Measurements from ENCODE around the gene TCF7L1. TPM values are rescaled to one million over a fixed set of nuclear protein-coding genes. Genes with fewer than 3 reads are reported as not detected.
A peak's percentile ranks its signal among the peaks of the same experiment; 100 is the strongest.
"Not testable (repeated sequence)": the region's sequence is repeated elsewhere in the genome, so short reads cannot be mapped to it uniquely, and the experiment has no call there.

The TCF7L1 gene
- total RNA-seq, 2 experiments from 2014 or later, result not detected

- no peaks in the 10 kb centered on the region for H3K27me3 Mint-ChIP-seq
- Histone ChIP-seq H3K4me1 (ENCODE audit: insufficient read depth, low read length) (peaks cover 45% of the 10 kb centered on the region), H3K27ac (ENCODE audit: low read depth in 1 of 2, low read length in 2 of 2) (peak overlapping the region; percentile 42 to 52), H3K27me3 (ENCODE audit: control insufficient read depth in 1 of 2, insufficient read depth in 2 of 2, low read length in 2 of 2) (no peaks in the 10 kb centered on the region), H3K36me3 (ENCODE audit: insufficient read depth, low read length) (peaks cover 13% of the 10 kb centered on the region), H3K9me3 (ENCODE audit: control insufficient read depth in 1 of 2, insufficient read depth in 1 of 2, low read length in 2 of 2) (no peaks in the 10 kb centered on the region), H3K4me3 (ENCODE audit: low read length) (no peak overlapping the region)
- ChIA-PET POLR2A (interaction anchor here (0.9 to 4.9 kb wide), 7 partner anchors 9 to 44 kb away, joined by 3 to 109 read pairs (median 13); partner anchors contain the start of genes ELMOD3, RETSAT and TGOLN2), CTCF (interaction anchor here (0.8 to 2.5 kb wide), 3 partner anchors 9 to 17 kb away, joined by 4 to 11 read pairs (median 9); partner anchors contain the start of gene TGOLN2)
- H3K27ac Mint-ChIP-seq, result peak overlapping the region; percentile 88
- H3K4me3 Mint-ChIP-seq, result peak overlapping the region; percentile 76
- ATAC-seq (ENCODE audit: poor library complexity), result no peak
- no peak for TF ChIP-seq CTCF (IDR thresholded peaks at IDR 0.05)
- no peak for DNase-seq
- intact Hi-C loops (cut with DNase I, micrococcal nuclease), result no loop called here
- H3K4me1 Mint-ChIP-seq (ENCODE audit: low read depth), result peaks cover 41% of the 10 kb centered on the region
- H3K9me3 Mint-ChIP-seq, result no peaks in the 10 kb centered on the region
- H3K36me3 Mint-ChIP-seq (ENCODE audit: low read depth), result peaks cover 20% of the 10 kb centered on the region
These were observed 177.1 kb downstream of the TCF7L1 start for GRCh38 chr2:85310330-85310729.

GRCh38 chr2:85312404-85312803 is 179.2 kb downstream of the TCF7L1 start:
- Mint-ChIP-seq H3K36me3 (ENCODE audit: low read depth) (peaks cover 37% of the 10 kb centered on the region), H3K27me3 (no peaks in the 10 kb centered on the region), H3K4me3 (no peak overlapping the region), H3K9me3 (no peaks in the 10 kb centered on the region), H3K27ac (peak overlapping the region; percentile 65), H3K4me1 (ENCODE audit: low read depth) (peaks cover 37% of the 10 kb centered on the region)
- ChIA-PET POLR2A (interaction anchor here (0.9 to 4.9 kb wide), 4 partner anchors 9 to 42 kb away, joined by 3 to 109 read pairs (median 4); partner anchors contain the start of genes ELMOD3, RETSAT and TGOLN2), CTCF (no interaction called here)
- TF ChIP-seq CTCF (IDR thresholded peaks at IDR 0.05), result no peak
- no peaks in the 10 kb centered on the region for H3K27me3 ChIP-seq (ENCODE audit: control insufficient read depth in 1 of 2, insufficient read depth in 2 of 2, low read length in 2 of 2)
- peaks cover 28% of the 10 kb centered on the region for H3K36me3 ChIP-seq (ENCODE audit: insufficient read depth, low read length)
- DNase-seq, result peak in 1 of 14 experiments; percentile 22
- no peak overlapping the region for H3K27ac ChIP-seq (ENCODE audit: low read depth in 1 of 2, low read length in 2 of 2)
- H3K4me3 ChIP-seq (ENCODE audit: low read length), result no peak overlapping the region
- ATAC-seq (ENCODE audit: poor library complexity), result no peak
- peaks cover 36% of the 10 kb centered on the region for H3K4me1 ChIP-seq (ENCODE audit: insufficient read depth, low read length)
- intact Hi-C loops (cut with DNase I, micrococcal nuclease), result no loop called here
- H3K9me3 ChIP-seq (ENCODE audit: control insufficient read depth in 1 of 2, insufficient read depth in 1 of 2, low read length in 2 of 2), result no peaks in the 10 kb centered on the region

- peaks cover 58% of the 10 kb centered on the region for H3K36me3 Mint-ChIP-seq (ENCODE audit: low read depth)
- no peak overlapping the region for H3K4me3 Mint-ChIP-seq
- H3K4me1 Mint-ChIP-seq (ENCODE audit: low read depth), result peaks cover 39% of the 10 kb centered on the region
- no peak for DNase-seq
- CTCF ChIA-PET, result no interaction called here
- H3K27ac Mint-ChIP-seq, result peak overlapping the region; percentile 62
- Histone ChIP-seq H3K4me3 (ENCODE audit: low read length) (no peak overlapping the region), H3K27ac (ENCODE audit: low read depth in 1 of 2, low read length in 2 of 2) (no peak overlapping the region), H3K27me3 (ENCODE audit: control insufficient read depth in 1 of 2, insufficient read depth in 2 of 2, low read length in 2 of 2) (no peaks in the 10 kb centered on the region), H3K36me3 (ENCODE audit: insufficient read depth, low read length) (peaks cover 49% of the 10 kb centered on the region), H3K4me1 (ENCODE audit: insufficient read depth, low read length) (peaks cover 29% of the 10 kb centered on the region), H3K9me3 (ENCODE audit: control insufficient read depth in 1 of 2, insufficient read depth in 1 of 2, low read length in 2 of 2) (no peaks in the 10 kb centered on the region)
- ATAC-seq (ENCODE audit: poor library complexity), result no peak
- TF ChIP-seq CTCF (IDR thresholded peaks at IDR 0.05), result no peak
- H3K9me3 Mint-ChIP-seq, result no peaks in the 10 kb centered on the region
- intact Hi-C loops (cut with DNase I, micrococcal nuclease), result loop anchor here in 1 of 2 experiments (1.0 kb wide), 1 partner anchor 28 kb away; no protein-coding TSS in a partner anchor
- POLR2A ChIA-PET, result interaction anchor here (1.2 to 1.7 kb wide), 3 partner anchors 8 to 12 kb away, joined by 3 to 11 read pairs (median 6); partner anchors contain the start of gene TGOLN2
- no peaks in the 10 kb centered on the region for H3K27me3 Mint-ChIP-seq
These were observed 181.7 kb downstream of the TCF7L1 start for GRCh38 chr2:85314884-85315242.

GRCh38 chr2:85315921-85316320 is 182.7 kb downstream of the TCF7L1 start:
- H3K9me3 Mint-ChIP-seq; CTCF ChIA-PET; H3K9me3 ChIP-seq (ENCODE audit: control insufficient read depth in 1 of 2, insufficient read depth in 1 of 2, low read length in 2 of 2); DNase-seq; H3K4me3 ChIP-seq (ENCODE audit: low read length); ATAC-seq (ENCODE audit: poor library complexity); H3K27ac Mint-ChIP-seq; H3K27me3 Mint-ChIP-seq; POLR2A ChIA-PET; H3K4me3 Mint-ChIP-seq; H3K27ac ChIP-seq (ENCODE audit: low read depth in 1 of 2, low read length in 2 of 2); H3K27me3 ChIP-seq (ENCODE audit: control insufficient read depth in 1 of 2, insufficient read depth in 2 of 2, low read length in 2 of 2): not testable (repeated sequence)
- intact Hi-C loops (cut with DNase I, micrococcal nuclease), result loop anchor here in 1 of 2 experiments (1.0 kb wide), 1 partner anchor 27 kb away; no protein-coding TSS in a partner anchor
- Mint-ChIP-seq H3K4me1 (ENCODE audit: low read depth) (peaks cover 43% of the 10 kb centered on the region), H3K36me3 (ENCODE audit: low read depth) (peaks cover 69% of the 10 kb centered on the region)
- Histone ChIP-seq H3K36me3 (ENCODE audit: insufficient read depth, low read length) (peaks cover 60% of the 10 kb centered on the region), H3K4me1 (ENCODE audit: insufficient read depth, low read length) (peaks cover 33% of the 10 kb centered on the region)
